Activated B cell treated with CpG ODN at 0.5 μM for 24 hours (primary cell): ENCODE data around the gene FAM186B. TPM values are rescaled to one million over a fixed set of nuclear protein-coding genes. Genes with fewer than 3 reads are reported as not detected.

Experiments
- ATAC-seq: fragments of 200-7000 bp; cut with Tn5 transposase; one replicate; pipeline ENCODE4 v1.10.0; 2021; ENCODE audit warnings: low read depth, mild to moderate bottlenecking, moderate library complexity
- CTCF ChIA-PET: fragments of 350-600 bp; sonication (Branson Sonifier 250); formaldehyde crosslinking; loops from one replicate; lab custom pipeline; 2021; ENCODE audit warnings: antibody characterized with exemption; lab: Charles Lee
- POLR2A ChIA-PET: fragments of 350-600 bp; sonication (Branson Sonifier 250); formaldehyde crosslinking; loops from one replicate; lab custom pipeline; 2021; ENCODE audit warnings: antibody characterized with exemption; lab: Charles Lee
- DNase-seq: peaks from one replicate; pipeline ENCODE4 v3.0.0; 2022
- H3K27ac Mint-ChIP-seq: one replicate; pipeline ENCODE4 v1.8.0; 2020; ENCODE audit warnings: mixed read lengths
- H3K27me3 Mint-ChIP-seq: one replicate; pipeline ENCODE4 v1.8.0; 2021; ENCODE audit warnings: mixed read lengths
- H3K36me3 Mint-ChIP-seq: one replicate; pipeline ENCODE4 v1.8.0; 2021; ENCODE audit warnings: low read depth, mixed read lengths
- H3K4me1 Mint-ChIP-seq: one replicate; pipeline ENCODE4 v1.8.0; 2021; ENCODE audit warnings: mixed read lengths
- H3K4me3 Mint-ChIP-seq: one replicate; pipeline ENCODE4 v1.8.0; 2020; ENCODE audit warnings: mild to moderate bottlenecking, mixed read lengths
- H3K9me3 Mint-ChIP-seq: one replicate; pipeline ENCODE4 v1.8.0; 2020; ENCODE audit warnings: mixed read lengths
- intact Hi-C: fragments of 100-400 bp; cut with micrococcal nuclease; formaldehyde crosslinking; loops from one replicate; pipeline ENCODE4 v1.15.1; 2024
- total RNA-seq: library from RNA; stranded (reverse); gene quantifications from 2 replicates; pipeline ENCODE4 v1.2.3, GENCODE V29; 2022
- TF ChIP-seq, protein P1 (sequence below): fragments of 200-600 bp; IDR thresholded peaks from one replicate; pipeline ENCODE4 v1.8.0; 2022; ENCODE audit warnings: antibody characterized with exemption, mild to moderate bottlenecking

FAM186B gene
- total RNA-seq, 1 donor from 2014 or later: 1.5 TPM

DNA sequence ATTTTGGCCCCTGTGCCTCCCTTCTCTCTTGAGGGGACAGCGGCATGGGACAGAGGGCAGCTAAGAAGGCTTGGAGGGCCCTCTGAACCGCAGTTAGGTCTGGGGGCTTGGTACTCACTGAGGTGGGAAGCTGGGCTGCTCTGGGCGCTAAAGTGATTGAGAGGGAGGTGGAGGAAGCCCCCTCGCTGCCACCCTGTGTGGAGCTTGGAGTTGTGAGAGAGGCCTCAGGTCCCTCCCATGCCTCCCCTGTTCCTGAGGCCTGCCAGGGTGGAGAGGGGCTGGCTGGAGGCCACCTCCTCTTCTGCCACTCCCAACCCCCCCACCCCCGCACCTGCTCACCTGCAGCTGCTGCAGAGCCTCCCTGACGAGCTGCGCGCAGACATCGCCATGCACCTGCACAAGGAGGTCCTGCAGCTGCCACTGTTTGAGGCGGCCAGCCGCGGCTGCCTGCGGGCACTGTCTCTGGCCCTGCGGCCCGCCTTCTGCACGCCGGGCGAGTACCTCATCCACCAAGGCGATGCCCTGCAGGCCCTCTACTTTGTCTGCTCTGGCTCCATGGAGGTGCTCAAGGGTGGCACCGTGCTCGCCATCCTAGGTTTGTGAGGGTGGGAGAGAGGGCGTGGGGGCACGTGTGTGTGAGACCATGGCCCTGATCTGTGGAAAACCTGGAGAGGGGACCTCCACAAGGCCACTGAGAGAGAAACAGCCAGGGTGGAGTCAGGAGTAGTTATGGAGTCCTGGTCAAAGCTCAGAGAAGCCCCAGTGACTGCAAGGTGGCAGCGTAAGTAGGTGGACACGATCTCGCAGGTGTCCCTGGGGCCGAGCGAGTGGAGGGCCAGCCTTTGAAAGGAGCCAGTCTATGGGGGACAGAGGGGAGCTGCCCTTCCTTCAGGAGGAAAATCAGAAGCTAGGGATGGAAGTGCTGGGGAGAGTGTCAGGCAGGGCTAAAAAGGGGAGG, 55.4 kb downstream of the FAM186B start:
- Mint-ChIP-seq H3K27ac (no peak overlapping the region), H3K36me3 (no peaks in the 10 kb centered on the region), H3K4me3 (no peak overlapping the region), H3K9me3 (no peaks in the 10 kb centered on the region), H3K27me3 (peaks cover 33% of the 10 kb centered on the region), H3K4me1 (peaks cover 10% of the 10 kb centered on the region)
- POLR2A ChIA-PET: interaction anchor here (0.6 to 1.5 kb wide), 2 partner anchors 17 to 475 kb away, joined by 3 to 5 read pairs; partner anchors contain the start of gene RACGAP1
- DNase-seq: no peak
- CTCF ChIA-PET: interaction anchor here (1.1 kb wide), 1 partner anchor 191 kb away, joined by 3 read pairs; no protein-coding TSS in a partner anchor
- ATAC-seq: no peak
- intact Hi-C loops: loop anchor here (1.0 to 5.0 kb wide), 2 partner anchors 11 to 157 kb away; partner anchors contain the start of genes FMNL3 and KCNH3
- TF ChIP-seq, protein P1, sequence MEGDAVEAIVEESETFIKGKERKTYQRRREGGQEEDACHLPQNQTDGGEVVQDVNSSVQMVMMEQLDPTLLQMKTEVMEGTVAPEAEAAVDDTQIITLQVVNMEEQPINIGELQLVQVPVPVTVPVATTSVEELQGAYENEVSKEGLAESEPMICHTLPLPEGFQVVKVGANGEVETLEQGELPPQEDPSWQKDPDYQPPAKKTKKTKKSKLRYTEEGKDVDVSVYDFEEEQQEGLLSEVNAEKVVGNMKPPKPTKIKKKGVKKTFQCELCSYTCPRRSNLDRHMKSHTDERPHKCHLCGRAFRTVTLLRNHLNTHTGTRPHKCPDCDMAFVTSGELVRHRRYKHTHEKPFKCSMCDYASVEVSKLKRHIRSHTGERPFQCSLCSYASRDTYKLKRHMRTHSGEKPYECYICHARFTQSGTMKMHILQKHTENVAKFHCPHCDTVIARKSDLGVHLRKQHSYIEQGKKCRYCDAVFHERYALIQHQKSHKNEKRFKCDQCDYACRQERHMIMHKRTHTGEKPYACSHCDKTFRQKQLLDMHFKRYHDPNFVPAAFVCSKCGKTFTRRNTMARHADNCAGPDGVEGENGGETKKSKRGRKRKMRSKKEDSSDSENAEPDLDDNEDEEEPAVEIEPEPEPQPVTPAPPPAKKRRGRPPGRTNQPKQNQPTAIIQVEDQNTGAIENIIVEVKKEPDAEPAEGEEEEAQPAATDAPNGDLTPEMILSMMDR: no peak

DNA sequence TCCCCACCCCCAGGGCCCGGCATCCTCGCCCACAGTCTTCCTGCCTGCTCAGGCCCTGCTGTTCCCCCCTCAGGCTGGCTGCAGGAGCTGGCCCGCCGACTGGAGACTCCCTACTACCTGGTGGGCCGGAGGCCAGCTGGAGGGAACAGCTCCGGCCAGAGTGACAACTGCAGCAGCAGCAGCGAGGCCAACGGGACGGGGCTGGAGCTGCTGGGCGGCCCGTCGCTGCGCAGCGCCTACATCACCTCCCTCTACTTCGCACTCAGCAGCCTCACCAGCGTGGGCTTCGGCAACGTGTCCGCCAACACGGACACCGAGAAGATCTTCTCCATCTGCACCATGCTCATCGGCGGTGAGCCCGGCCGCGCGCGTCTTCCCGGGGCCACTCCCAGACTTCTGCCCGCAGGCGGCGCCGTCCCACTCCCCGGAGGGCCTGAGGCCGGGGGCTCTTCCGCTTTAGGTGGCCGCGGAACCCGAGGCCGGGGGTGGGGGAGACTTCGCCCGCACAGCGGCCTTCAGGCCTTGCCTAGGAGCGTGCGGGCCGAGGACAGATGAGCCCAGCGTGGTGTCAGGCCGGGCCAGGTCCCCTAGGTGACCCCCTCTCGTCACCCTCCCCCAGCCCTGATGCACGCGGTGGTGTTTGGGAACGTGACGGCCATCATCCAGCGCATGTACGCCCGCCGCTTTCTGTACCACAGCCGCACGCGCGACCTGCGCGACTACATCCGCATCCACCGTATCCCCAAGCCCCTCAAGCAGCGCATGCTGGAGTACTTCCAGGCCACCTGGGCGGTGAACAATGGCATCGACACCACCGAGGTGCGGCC, 56.4 kb downstream of the FAM186B start:
- no peak overlapping the region for H3K27ac Mint-ChIP-seq
- no peaks in the 10 kb centered on the region for H3K9me3 Mint-ChIP-seq
- ATAC-seq (peak; percentile 56), DNase-seq (peak; percentile 41)
- peak overlapping the region; percentile 78 for H3K4me3 Mint-ChIP-seq
- no peaks in the 10 kb centered on the region for H3K36me3 Mint-ChIP-seq
- H3K27me3 Mint-ChIP-seq: peaks cover 38% of the 10 kb centered on the region
- intact Hi-C loops: loop anchor here (1.0 kb wide), 1 partner anchor 10 kb away; the partner anchor contains the start of gene KCNH3
- ChIA-PET CTCF (no interaction called here), POLR2A (interaction anchor here (1.5 kb wide), 1 partner anchor 18 kb away, joined by 5 read pairs; no protein-coding TSS in a partner anchor)
- TF ChIP-seq, protein P1: no peak
- H3K4me1 Mint-ChIP-seq: peaks cover 10% of the 10 kb centered on the region

DNA sequence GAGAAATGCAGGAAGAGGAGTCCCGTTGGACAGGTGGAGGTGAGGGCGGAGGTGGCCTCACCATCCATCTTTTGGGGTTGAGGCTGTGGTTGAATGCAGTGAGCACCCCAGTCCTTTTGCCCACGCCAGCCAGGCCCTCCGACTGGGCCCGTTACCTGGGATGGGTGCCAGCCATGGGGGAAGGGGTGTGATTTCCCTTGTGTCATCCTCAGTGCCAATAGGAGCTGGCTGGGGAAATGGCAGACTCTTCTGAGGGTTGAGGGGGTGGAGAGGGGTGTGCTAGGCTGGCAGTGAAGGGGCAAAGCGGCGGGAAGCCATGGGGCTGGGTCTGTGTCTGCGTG, 57.0 kb downstream of the FAM186B start:
- H3K27ac Mint-ChIP-seq: no peak overlapping the region
- H3K9me3 Mint-ChIP-seq: no peaks in the 10 kb centered on the region
- H3K4me1 Mint-ChIP-seq: peaks cover 10% of the 10 kb centered on the region
- CTCF ChIA-PET: no interaction called here
- intact Hi-C loops: no loop called here
- no peak for DNase-seq
- TF ChIP-seq, protein P1: no peak
- no peak for ATAC-seq
- H3K36me3 Mint-ChIP-seq: no peaks in the 10 kb centered on the region
- H3K27me3 Mint-ChIP-seq: peaks cover 38% of the 10 kb centered on the region
- H3K4me3 Mint-ChIP-seq: peak overlapping the region; percentile 78
- POLR2A ChIA-PET: interaction anchor here (1.5 kb wide), 1 partner anchor 19 kb away, joined by 5 read pairs; no protein-coding TSS in a partner anchor

DNA sequence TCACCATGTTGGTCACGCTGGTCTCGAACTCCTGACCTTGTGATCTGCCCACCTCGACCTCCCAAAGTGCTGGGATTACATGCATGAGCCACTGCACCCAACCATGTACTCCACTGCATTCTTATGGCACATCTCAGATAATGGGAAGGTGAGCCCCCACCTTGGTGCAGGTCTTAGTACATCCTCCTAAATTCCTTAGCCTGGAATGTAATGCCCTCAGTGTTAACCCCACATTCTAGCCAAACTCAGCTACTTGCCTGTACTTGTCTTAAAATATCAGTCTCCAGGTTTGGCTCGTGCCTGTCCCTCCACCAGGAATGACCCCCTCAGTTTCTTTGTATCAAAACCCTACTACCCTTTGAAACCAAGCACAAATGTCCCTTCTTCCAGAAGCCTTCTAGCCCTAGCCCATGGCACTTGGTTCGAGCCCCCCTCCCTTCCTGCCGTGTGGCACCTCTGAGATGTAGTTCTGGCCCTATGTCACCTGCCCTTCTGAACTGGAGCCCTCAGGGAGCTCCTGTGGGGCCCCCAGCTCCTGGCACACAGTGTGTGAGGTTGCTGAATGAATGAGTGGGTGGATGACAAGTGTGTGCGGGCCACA, 58.2 kb downstream of the FAM186B start:
- Mint-ChIP-seq H3K27ac (no peak overlapping the region), H3K36me3 (no peaks in the 10 kb centered on the region), H3K4me3 (no peak overlapping the region), H3K9me3 (no peaks in the 10 kb centered on the region), H3K27me3 (peaks cover 38% of the 10 kb centered on the region), H3K4me1 (peaks cover 10% of the 10 kb centered on the region)
- CTCF ChIA-PET: no interaction called here
- DNase-seq (no peak), ATAC-seq (no peak)
- TF ChIP-seq, protein P1: no peak
- intact Hi-C loops: no loop called here
- POLR2A ChIA-PET: interaction anchor here (0.6 kb wide), 1 partner anchor 112 kb away, joined by 5 read pairs; no protein-coding TSS in a partner anchor
